PFSK-1 (cell line): ENCODE results near the gene SLC17A5.

Source experiments
- FOXP2 ChIP-seq: optimal IDR thresholded peaks from 2 replicates; pipeline ENCODE3; 2011; ENCODE audit warnings: borderline replicate concordance, control low read depth, inconsistent platforms; ENCODE audit not compliant: insufficient read depth; ENCODE audit errors: extremely low read length, extremely low read depth
- POLR2AphosphoS5 ChIP-seq: IDR thresholded peaks from 2 replicates; pipeline ENCODE4 v1.6.1; 2012; ENCODE audit warnings: low read depth, mild to moderate bottlenecking, control low read depth, low read length, moderate library complexity
- SIN3A ChIP-seq: IDR thresholded peaks from 2 replicates; pipeline ENCODE4 v1.6.1; 2012; ENCODE audit warnings: mild to moderate bottlenecking, low read length, moderate library complexity, borderline replicate concordance; ENCODE audit not compliant: insufficient read depth
- TAF1 ChIP-seq: IDR thresholded peaks from 2 replicates; pipeline ENCODE4 v1.6.1; 2012; ENCODE audit warnings: low read length, control low read depth, borderline replicate concordance; ENCODE audit not compliant: insufficient read depth
- TF ChIP-seq, protein P1 (sequence below), 2 experiments: IDR thresholded peaks; 2 replicates each; pipeline versions ENCODE4 v1.6.1 to v1.8.0; 2011 to 2012; ENCODE audit warnings: low read depth in 2 of 2, low read length in 2 of 2, control low read depth in 1 of 2, inconsistent platforms in 1 of 2, mild to moderate bottlenecking in 1 of 2, moderate library complexity in 1 of 2; ENCODE audit not compliant: insufficient read depth in 1 of 2

The SLC17A5 gene

DNA sequence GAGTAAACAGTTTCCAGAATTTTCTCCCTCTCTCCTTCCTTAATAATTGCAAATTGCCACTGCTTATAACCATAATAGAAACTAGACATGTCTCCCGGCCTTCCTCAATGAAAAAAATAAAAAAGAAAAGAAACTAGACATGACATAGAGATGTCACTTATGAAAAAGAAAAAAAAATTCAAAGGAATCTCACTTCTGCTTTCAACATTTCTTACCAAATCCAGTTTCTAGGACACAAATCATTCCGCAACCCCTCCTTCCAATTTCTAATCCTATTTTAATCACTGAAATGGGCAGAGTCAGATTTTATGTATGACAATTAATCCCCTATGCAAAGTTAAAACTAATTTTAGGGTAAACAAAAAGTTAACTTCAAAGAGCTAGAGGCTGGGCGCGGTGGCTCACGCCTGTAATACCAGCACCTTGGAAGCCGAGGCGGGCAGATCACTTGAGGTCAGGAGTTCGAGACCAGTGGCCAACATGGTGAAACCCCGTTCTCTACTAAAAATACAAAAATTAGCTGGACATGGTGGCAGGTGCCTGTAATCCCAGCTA lies 92.9 kb downstream of the SLC17A5 start:
- TF ChIP-seq POLR2AphosphoS5 (no peak), SIN3A (no peak), TAF1 (no peak), FOXP2 (no peak)
- TF ChIP-seq, protein P1, sequence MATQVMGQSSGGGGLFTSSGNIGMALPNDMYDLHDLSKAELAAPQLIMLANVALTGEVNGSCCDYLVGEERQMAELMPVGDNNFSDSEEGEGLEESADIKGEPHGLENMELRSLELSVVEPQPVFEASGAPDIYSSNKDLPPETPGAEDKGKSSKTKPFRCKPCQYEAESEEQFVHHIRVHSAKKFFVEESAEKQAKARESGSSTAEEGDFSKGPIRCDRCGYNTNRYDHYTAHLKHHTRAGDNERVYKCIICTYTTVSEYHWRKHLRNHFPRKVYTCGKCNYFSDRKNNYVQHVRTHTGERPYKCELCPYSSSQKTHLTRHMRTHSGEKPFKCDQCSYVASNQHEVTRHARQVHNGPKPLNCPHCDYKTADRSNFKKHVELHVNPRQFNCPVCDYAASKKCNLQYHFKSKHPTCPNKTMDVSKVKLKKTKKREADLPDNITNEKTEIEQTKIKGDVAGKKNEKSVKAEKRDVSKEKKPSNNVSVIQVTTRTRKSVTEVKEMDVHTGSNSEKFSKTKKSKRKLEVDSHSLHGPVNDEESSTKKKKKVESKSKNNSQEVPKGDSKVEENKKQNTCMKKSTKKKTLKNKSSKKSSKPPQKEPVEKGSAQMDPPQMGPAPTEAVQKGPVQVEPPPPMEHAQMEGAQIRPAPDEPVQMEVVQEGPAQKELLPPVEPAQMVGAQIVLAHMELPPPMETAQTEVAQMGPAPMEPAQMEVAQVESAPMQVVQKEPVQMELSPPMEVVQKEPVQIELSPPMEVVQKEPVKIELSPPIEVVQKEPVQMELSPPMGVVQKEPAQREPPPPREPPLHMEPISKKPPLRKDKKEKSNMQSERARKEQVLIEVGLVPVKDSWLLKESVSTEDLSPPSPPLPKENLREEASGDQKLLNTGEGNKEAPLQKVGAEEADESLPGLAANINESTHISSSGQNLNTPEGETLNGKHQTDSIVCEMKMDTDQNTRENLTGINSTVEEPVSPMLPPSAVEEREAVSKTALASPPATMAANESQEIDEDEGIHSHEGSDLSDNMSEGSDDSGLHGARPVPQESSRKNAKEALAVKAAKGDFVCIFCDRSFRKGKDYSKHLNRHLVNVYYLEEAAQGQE (IDR thresholded peaks at IDR 0.05; ENCODE audit: insufficient read depth in 1 of 2, low read depth in 2 of 2, low read length in 2 of 2) = no peak

DNA sequence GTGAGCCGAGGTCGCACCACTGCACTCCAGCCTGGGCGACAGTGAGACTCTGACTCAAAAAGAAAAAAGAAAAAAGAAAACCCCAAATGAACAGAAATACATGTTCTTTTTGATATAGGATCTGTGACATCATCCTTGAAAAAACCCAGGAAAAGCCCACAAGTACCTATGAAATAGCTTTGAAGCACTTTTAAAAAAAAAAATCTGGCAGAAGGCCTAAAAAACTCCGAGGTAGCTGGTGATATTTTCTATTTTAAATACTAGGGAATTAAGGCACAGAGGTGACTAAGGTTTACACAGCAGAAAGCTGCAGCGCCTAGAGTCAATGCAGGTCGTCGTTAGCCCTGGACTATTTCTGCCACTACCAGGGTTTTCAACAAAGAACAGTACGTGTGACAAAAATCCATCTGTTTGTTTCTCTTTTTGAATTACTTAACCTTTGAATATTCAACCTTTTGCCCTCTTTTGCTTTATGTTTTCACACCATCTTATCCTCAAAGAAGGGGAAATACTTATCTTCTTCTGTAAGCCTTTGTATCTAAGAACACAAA lies 93.5 kb downstream of the SLC17A5 start:
- no peak for TF ChIP-seq TAF1

- TF ChIP-seq, protein P1 (IDR thresholded peaks at IDR 0.05; ENCODE audit: insufficient read depth in 1 of 2, low read depth in 2 of 2, low read length in 2 of 2) = no peak
- no peak for TF ChIP-seq POLR2AphosphoS5
- TF ChIP-seq FOXP2 = no peak
- no peak for TF ChIP-seq SIN3A
- no peak for TF ChIP-seq TAF1
Measured at GRCh38 chr6:73558624-73559398, 95.0 kb downstream of the SLC17A5 start.

- TF ChIP-seq POLR2AphosphoS5 (no peak), TAF1 (no peak), SIN3A (no peak), FOXP2 (no peak)
- TF ChIP-seq, protein P1 (IDR thresholded peaks at IDR 0.05; ENCODE audit: insufficient read depth in 1 of 2, low read depth in 2 of 2, low read length in 2 of 2) = no peak
Measured at GRCh38 chr6:73556836-73557235, 97.0 kb downstream of the SLC17A5 start.

- TF ChIP-seq SIN3A = no peak
- TF ChIP-seq POLR2AphosphoS5 = no peak
- TF ChIP-seq FOXP2 = no peak
- no peak for TF ChIP-seq TAF1
- TF ChIP-seq, protein P1 (IDR thresholded peaks at IDR 0.05; ENCODE audit: insufficient read depth in 1 of 2, low read depth in 2 of 2, low read length in 2 of 2) = no peak
Measured at GRCh38 chr6:73548458-73549446, 105.0 kb downstream of the SLC17A5 start.
